H1 (cell line): Measurements from ENCODE around the gene TTC29. TPM values are rescaled to one million over a fixed set of nuclear protein-coding genes. Genes with fewer than 3 reads are reported as not detected.

Source experiments
- CTCF ChIA-PET: fragments of 300-600 bp; sonication (Branson Sonifier 250); formaldehyde crosslinking; loops from one replicate; lab custom pipeline; 2021; ENCODE audit not compliant: partially characterized antibody; lab: Charles Lee
- POLR2A ChIA-PET: fragments of 300-600 bp; sonication (Branson Sonifier 250); formaldehyde crosslinking; loops from one replicate; lab custom pipeline; 2021; ENCODE audit warnings: inconsistent platforms; ENCODE audit not compliant: partially characterized antibody; lab: Charles Lee
- DNase-seq, 2 experiments: peaks; one replicate each; pipeline versions ENCODE4 v3.0.0 to v3.0.0-alpha.2; 2010 to 2022; ENCODE audit warnings: low spot score in 2 of 2, low read depth in 1 of 2, mixed read lengths in 1 of 2
- FAIRE-seq: peaks from 2 replicates; lab custom pipeline; 2011; peaks lifted over from hg19 to GRCh38; lab: Jason Lieb, UNC
- H2AFZ ChIP-seq: 2 replicates; pipeline ENCODE4 v1.8.1; 2012; ENCODE audit warnings: low read length, inconsistent platforms
- H2AK5ac ChIP-seq: 2 replicates; pipeline ENCODE4 v1.6.1; 2013; ENCODE audit warnings: low read depth, low read length
- H2BK120ac ChIP-seq: replicated peaks from 2 replicates; pipeline ENCODE3; 2013; ENCODE audit warnings: low read depth, low read length, inconsistent platforms
- H2BK12ac ChIP-seq: 2 replicates; pipeline ENCODE4 v1.6.1; 2013; ENCODE audit warnings: low read depth, low read length
- H2BK15ac ChIP-seq: 2 replicates; pipeline ENCODE4 v1.6.1; 2013; ENCODE audit warnings: low read length
- H2BK20ac ChIP-seq: 2 replicates; pipeline ENCODE4 v1.6.1; 2013; ENCODE audit warnings: low read length
- H2BK5ac ChIP-seq: 2 replicates; pipeline ENCODE4 v1.6.1; 2013; ENCODE audit warnings: low read depth, low read length
- H3K14ac ChIP-seq: 2 replicates; pipeline ENCODE4 v1.6.1; 2013; ENCODE audit warnings: inconsistent platforms; ENCODE audit not compliant: insufficient read length
- H3K18ac ChIP-seq: 2 replicates; pipeline ENCODE4 v1.6.1; 2013; ENCODE audit warnings: low read length; ENCODE audit errors: extremely low read depth
- H3K23ac ChIP-seq: 2 replicates; pipeline ENCODE4 v1.6.1; 2013; ENCODE audit warnings: inconsistent platforms; ENCODE audit not compliant: insufficient read length
- H3K23me2 ChIP-seq: 2 replicates; pipeline ENCODE4 v1.6.1; 2013; ENCODE audit warnings: low read depth, low read length
- H3K27ac ChIP-seq: 2 replicates; pipeline ENCODE4 v1.6.1; 2011; ENCODE audit warnings: low read depth, low read length, inconsistent platforms
- H3K27me3 ChIP-seq, 4 experiments: replicated peaks in 1 of 4; 1 replicate in 1 of 4; 2 replicates in 3 of 4; pipeline versions ENCODE4 v1.6.1 to v1.8.1; 2011 to 2013; ENCODE audit warnings: low read length in 3 of 4, mild to moderate bottlenecking in 3 of 4, inconsistent platforms in 2 of 4, mixed read lengths in 2 of 4, moderate library complexity in 1 of 4; ENCODE audit not compliant: control insufficient read depth in 3 of 4, insufficient read depth in 3 of 4; ENCODE audit errors: extremely low read depth in 1 of 4
- H3K36me3 ChIP-seq, 4 experiments: 2 replicates each; pipeline versions ENCODE4 v1.6.1 to v1.8.1; 2011 to 2013; ENCODE audit warnings: mild to moderate bottlenecking in 4 of 4, low read length in 3 of 4, moderate library complexity in 2 of 4, control low read depth in 1 of 4, inconsistent platforms in 1 of 4; ENCODE audit not compliant: insufficient read depth in 4 of 4, control insufficient read depth in 2 of 4
- H3K4ac ChIP-seq: replicated peaks from 2 replicates; pipeline ENCODE3; 2013; ENCODE audit warnings: low read length, low read depth, mixed read lengths, inconsistent platforms; ENCODE audit not compliant: insufficient read length
- H3K4me1 ChIP-seq, 4 experiments: replicated peaks in 1 of 4; 1 replicate in 1 of 4; 2 replicates in 3 of 4; pipeline versions ENCODE4 v1.6.1 to v1.8.1; 2011 to 2013; ENCODE audit warnings: low read length in 3 of 4, inconsistent platforms in 2 of 4, mixed read lengths in 1 of 4; ENCODE audit not compliant: insufficient read depth in 4 of 4, control insufficient read depth in 3 of 4
- H3K4me2 ChIP-seq, 2 experiments: 2 replicates each; pipeline versions ENCODE4 v1.6.1 to v1.8.1; 2011 to 2013; ENCODE audit warnings: low read depth in 2 of 2, low read length in 2 of 2, control low read depth in 1 of 2, inconsistent platforms in 1 of 2, mild to moderate bottlenecking in 1 of 2; ENCODE audit not compliant: insufficient read depth in 1 of 2
- H3K4me3 ChIP-seq, 4 experiments: fragments of 200-600, 300-600 bp in 1 of 4; sonication (generic), shearing (Covaris generic), sonication (Bioruptor Twin) in 1 of 4; 2 replicates each; pipeline versions ENCODE4 v1.5.1 to v1.8.1; 2011 to 2016; ENCODE audit warnings: low read length in 4 of 4, low read depth in 3 of 4, control low read depth in 2 of 4, inconsistent platforms in 2 of 4, mild to moderate bottlenecking in 2 of 4, mixed read lengths in 1 of 4, moderate library complexity in 1 of 4; ENCODE audit not compliant: insufficient read depth in 2 of 4; ENCODE audit errors: extremely low read depth in 1 of 4
- H3K56ac ChIP-seq: replicated peaks from 2 replicates; pipeline ENCODE3; 2013; ENCODE audit warnings: low read depth, mild to moderate bottlenecking, mixed read lengths, low read length, inconsistent platforms; ENCODE audit not compliant: insufficient read length
- H3K79me1 ChIP-seq: 2 replicates; pipeline ENCODE4 v1.6.1; 2013; ENCODE audit warnings: low read depth, low read length, control low read depth
- H3K79me2 ChIP-seq, 2 experiments: 2 replicates each; pipeline versions ENCODE4 v1.6.1 to v1.8.1; 2012 to 2013; ENCODE audit warnings: low read length in 2 of 2, mild to moderate bottlenecking in 2 of 2, inconsistent platforms in 1 of 2; ENCODE audit not compliant: insufficient read depth in 2 of 2, control insufficient read depth in 1 of 2
- H3K9ac ChIP-seq, 4 experiments: replicated peaks in 1 of 4; 1 replicate in 1 of 4; 2 replicates in 3 of 4; pipeline versions ENCODE4 v1.6.1 to v1.8.1; 2011 to 2013; ENCODE audit warnings: low read depth in 3 of 4, low read length in 3 of 4, control low read depth in 2 of 4, mild to moderate bottlenecking in 2 of 4, moderate library complexity in 2 of 4, inconsistent platforms in 1 of 4; ENCODE audit errors: extremely low read depth in 1 of 4
- H3K9me3 ChIP-seq, 2 experiments: 2 replicates each; pipeline versions ENCODE4 v1.6.1 to v1.8.1; 2012 to 2013; ENCODE audit warnings: mild to moderate bottlenecking in 2 of 2, moderate library complexity in 2 of 2, control low read depth in 1 of 2, inconsistent platforms in 1 of 2, low read depth in 1 of 2, low read length in 1 of 2, mixed read lengths in 1 of 2; ENCODE audit not compliant: insufficient read depth in 2 of 2
- H4K20me1 ChIP-seq, 2 experiments: replicated peaks in 1 of 2; 2 replicates each; pipeline versions ENCODE3 to v1.8.1; 2011 to 2013; ENCODE audit warnings: inconsistent platforms in 2 of 2, low read length in 2 of 2, mild to moderate bottlenecking in 1 of 2; ENCODE audit not compliant: insufficient read depth in 2 of 2, control insufficient read depth in 1 of 2
- H4K5ac ChIP-seq: 2 replicates; pipeline ENCODE4 v1.6.1; 2013; ENCODE audit warnings: low read length, low read depth, mixed read lengths, inconsistent platforms; ENCODE audit not compliant: insufficient read length
- H4K8ac ChIP-seq: 2 replicates; pipeline ENCODE4 v1.8.0; 2013; ENCODE audit warnings: mild to moderate bottlenecking, moderate library complexity, low read length, inconsistent platforms; ENCODE audit not compliant: insufficient read depth; ENCODE audit errors: extremely low read depth
- H4K91ac ChIP-seq: replicated peaks from 2 replicates; pipeline ENCODE3; 2013; ENCODE audit warnings: low read length, mixed read lengths, inconsistent platforms; ENCODE audit not compliant: insufficient read length
- BACH1 ChIP-seq: IDR thresholded peaks from 2 replicates; pipeline ENCODE4 v1.6.1; 2012; ENCODE audit warnings: low read length, improper control_type of control experiment
- KDM4A ChIP-seq: IDR thresholded peaks from one replicate; pipeline ENCODE4 v1.7.1; 2012; ENCODE audit warnings: low read depth, mild to moderate bottlenecking, moderate library complexity, low read length, inconsistent platforms; ENCODE audit not compliant: severe bottlenecking
- TAF7 ChIP-seq: optimal IDR thresholded peaks from 2 replicates; pipeline ENCODE3; 2011; ENCODE audit warnings: low read depth, mild to moderate bottlenecking, inconsistent platforms, low read length, moderate library complexity, borderline replicate concordance
- TBP ChIP-seq: IDR thresholded peaks from 2 replicates; pipeline ENCODE4 v1.6.1; 2011; ENCODE audit warnings: low read depth, low read length, improper control_type of control experiment
- WGBS, 2 experiments: shearing (Covaris generic) in 1 of 2; methylation state at CpG; one replicate each; pipeline versions ENCODE4 v1.1.6 to v1.1.7; 2013 to 2015; ENCODE audit warnings: low lambda C conversion rate in 2 of 2, mixed read lengths in 2 of 2, inconsistent platforms in 1 of 2, low coverage in 1 of 2, missing lambda C conversion rate in 1 of 2; ENCODE audit not compliant: insufficient replicate concordance in 2 of 2, insufficient coverage in 1 of 2, insufficient read length in 1 of 2; ENCODE audit errors: extremely low coverage in 1 of 2, missing lambda C conversion rate in 1 of 2; 5-methylcytosine and 5-hydroxymethylcytosine counted together
- long read RNA-seq, 2 experiments: library from RNA in 1 of 2; library from capped mRNA in 1 of 2; stranded (forward); transcript quantifications; one replicate each; pipeline ENCODE4 v2.0.0, GENCODE V29; 2021; ENCODE audit warnings: inconsistent platforms in 1 of 2
- polyA minus RNA-seq, 3 experiments: library from RNA; depleted of rRNA, polyadenylated mRNA; stranded (reverse); fragments of >200 nt; gene quantifications; 1 replicate in 2 of 3; 2 replicates in 1 of 3; pipeline ENCODE4 v1.2.3, GENCODE V29; 2011
- polyA plus RNA-seq, 7 experiments: library from polyadenylated mRNA; depleted of rRNA in 3 of 7; stranded (reverse) in 5 of 7; unstranded in 2 of 7; fragments of >200 nt in 5 of 7; fragments of 200-250 nt in 2 of 7; gene quantifications; 1 replicate in 5 of 7; 2 replicates in 1 of 7; 4 replicates in 1 of 7; pipeline versions ENCODE4 v1.2.1 to v1.2.3, GENCODE V29; 2011 to 2013; ENCODE audit warnings: missing spikeins in 2 of 7, mixed read lengths in 2 of 7
- total RNA-seq: library from RNA; stranded (reverse); fragmentation: NEBNext Ultra II Directional; extraction: Animal tissue kit (Norgen Biotek cat#: 25700); gene quantifications from 2 replicates; pipeline ENCODE4 v1.2.1, GENCODE V29; 2021
- TF ChIP-seq, protein P1 (sequence below), 3 experiments: IDR thresholded peaks; 1 replicate in 2 of 3; 2 replicates in 1 of 3; pipeline versions ENCODE4 v1.5.1 to v1.6.1; 2011; ENCODE audit warnings: low read length in 3 of 3, mild to moderate bottlenecking in 3 of 3, inconsistent platforms in 2 of 3, low read depth in 1 of 3, moderate library complexity in 1 of 3; ENCODE audit not compliant: insufficient read depth in 1 of 3; ENCODE audit errors: control extremely low read depth in 1 of 3

TTC29 gene, protein sequence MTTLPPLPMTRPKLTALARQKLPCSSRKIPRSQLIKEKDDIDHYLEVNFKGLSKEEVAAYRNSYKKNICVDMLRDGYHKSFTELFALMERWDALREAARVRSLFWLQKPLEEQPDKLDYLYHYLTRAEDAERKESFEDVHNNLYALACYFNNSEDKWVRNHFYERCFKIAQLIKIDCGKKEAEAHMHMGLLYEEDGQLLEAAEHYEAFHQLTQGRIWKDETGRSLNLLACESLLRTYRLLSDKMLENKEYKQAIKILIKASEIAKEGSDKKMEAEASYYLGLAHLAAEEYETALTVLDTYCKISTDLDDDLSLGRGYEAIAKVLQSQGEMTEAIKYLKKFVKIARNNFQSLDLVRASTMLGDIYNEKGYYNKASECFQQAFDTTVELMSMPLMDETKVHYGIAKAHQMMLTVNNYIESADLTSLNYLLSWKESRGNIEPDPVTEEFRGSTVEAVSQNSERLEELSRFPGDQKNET
- total RNA-seq (0.28 and 0.65 TPM in 2 replicates), polyA plus RNA-seq (2011; rRNA removed) (not detected in 2 replicates), polyA minus RNA-seq (2011; rRNA and poly(A)+ RNA removed) (0.44 TPM in 1 of 2 replicates, not detected in the other)
- 0.06 TPM for polyA plus RNA-seq (2011; cell fraction: cytosol; rRNA removed)
- 0.10 TPM for polyA plus RNA-seq (2011; cell fraction: nucleus; rRNA removed)
- polyA plus RNA-seq (2012, experiment 1 of 2): 0.09 TPM in 1 of 4 replicates, not detected in the others
- polyA plus RNA-seq (2012, experiment 2 of 2): not detected
- polyA plus RNA-seq (2013, experiment 1 of 2): 0.30 TPM
- polyA plus RNA-seq (2013, experiment 2 of 2): 0.29 TPM
- not detected for polyA minus RNA-seq (2011; cell fraction: cytosol; rRNA and poly(A)+ RNA removed)
- 1.00 TPM for polyA minus RNA-seq (2011; cell fraction: nucleus; rRNA and poly(A)+ RNA removed)
- long read RNA-seq, experiment 1: 0 reads
- long read RNA-seq, experiment 2: 0 reads

DNA sequence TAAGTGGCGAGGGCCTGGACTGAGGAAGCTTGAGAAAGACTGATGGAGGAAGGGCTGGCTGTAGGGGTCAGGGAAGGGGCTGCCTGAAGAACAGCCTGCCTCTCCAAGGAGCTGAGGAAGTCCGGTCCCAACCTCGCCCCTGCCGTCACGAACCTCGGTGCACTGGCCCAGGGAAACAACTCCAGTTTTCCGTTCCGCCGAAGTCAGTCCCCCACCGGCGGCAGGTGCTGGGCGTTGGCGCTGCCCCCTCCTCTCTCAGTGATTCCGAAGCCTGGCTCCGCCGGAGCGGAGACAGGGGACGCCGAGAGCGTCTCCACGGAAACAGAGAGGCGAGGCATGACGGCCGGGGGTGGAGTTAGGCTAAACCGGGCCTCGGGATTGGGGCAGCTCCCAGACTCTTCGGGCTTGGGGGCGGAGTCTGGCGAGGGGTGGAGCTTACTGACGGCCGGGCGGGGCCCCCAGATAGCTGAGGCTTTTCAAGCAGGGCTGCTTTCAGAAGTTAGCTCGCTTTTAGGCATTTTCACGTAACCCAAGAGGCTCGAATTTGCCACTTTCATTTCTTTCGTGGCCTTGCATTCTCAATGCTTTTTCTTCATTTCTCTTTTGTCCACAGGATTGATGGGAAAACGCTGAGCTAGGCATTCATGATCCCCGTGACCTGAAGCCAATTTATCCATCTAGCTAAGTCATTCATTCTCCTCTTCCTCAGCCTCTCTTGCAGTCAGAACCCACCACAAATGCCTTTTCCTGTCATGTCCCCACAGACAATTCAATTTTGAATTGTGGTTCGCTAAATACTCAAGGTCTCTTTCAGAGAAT lies at the start of gene TTC29:
TTC29 (minus strand) TSS at position 309 of the 819 bp plus-strand sequence. CDS start 5,969 bp downstream, outside the sequence.
- Histone ChIP-seq H3K79me2 (no peaks in the 10 kb centered on the region), H3K9ac (no peak within 1 kb of the TSS), H3K4ac (no peak within 1 kb of the TSS), H3K36me3 (no peaks in the 10 kb centered on the region), H3K27me3 (no peaks in the 10 kb centered on the region; a peak in 1 of 7 replicates), H4K91ac (no peak within 1 kb of the TSS), H3K23ac (no peak within 1 kb of the TSS), H3K4me2 (peak within 1 kb of the TSS; percentile 80 to 88), H2BK15ac (no peak within 1 kb of the TSS), H2BK12ac (no peak within 1 kb of the TSS), H3K56ac (no peak within 1 kb of the TSS), H2BK5ac (no peak within 1 kb of the TSS), H4K5ac (no peak within 1 kb of the TSS), H2AFZ (peak within 1 kb of the TSS; percentile 97), H3K4me3 (peak within 1 kb of the TSS; percentile 55 to 63 (median 61)), H4K20me1 (no peaks in the 10 kb centered on the region), H3K14ac (no peak within 1 kb of the TSS), H3K79me1 (no peaks in the 10 kb centered on the region), H4K8ac (no peak within 1 kb of the TSS), H2BK20ac (no peak within 1 kb of the TSS), H3K18ac (no peak within 1 kb of the TSS), H3K23me2 (peaks cover 5% of the 10 kb centered on the region), H3K4me1 (peaks cover 0 to 6% (median 5%) of the 10 kb centered on the region in 4 experiments; a peak in 4 of 7 replicates), H3K27ac (no peak within 1 kb of the TSS), H2AK5ac (no peak within 1 kb of the TSS), H2BK120ac (no peak within 1 kb of the TSS), H3K9me3 (no peaks in the 10 kb centered on the region)
- FAIRE-seq (no peak), DNase-seq (peak; percentile 89 to 98)
- POLR2A ChIA-PET: no interaction called here
- CTCF ChIA-PET: interaction anchor here (0.7 kb wide), 1 partner anchor 73 kb away, joined by 3 read pairs; no protein-coding TSS in a partner anchor
- WGBS, 2 experiments: 4% methylated on average over 38 of the region's 39 CpGs; no CpG with 5 or more reads in 1 of the 2 experiments
- peak; percentile 86 for TF ChIP-seq KDM4A
- peak; percentile 31; the same call in 1 of the 2 replicates for TF ChIP-seq TBP
- TF ChIP-seq BACH1: no peak
- TF ChIP-seq TAF7: no peak
- TF ChIP-seq, protein P1, sequence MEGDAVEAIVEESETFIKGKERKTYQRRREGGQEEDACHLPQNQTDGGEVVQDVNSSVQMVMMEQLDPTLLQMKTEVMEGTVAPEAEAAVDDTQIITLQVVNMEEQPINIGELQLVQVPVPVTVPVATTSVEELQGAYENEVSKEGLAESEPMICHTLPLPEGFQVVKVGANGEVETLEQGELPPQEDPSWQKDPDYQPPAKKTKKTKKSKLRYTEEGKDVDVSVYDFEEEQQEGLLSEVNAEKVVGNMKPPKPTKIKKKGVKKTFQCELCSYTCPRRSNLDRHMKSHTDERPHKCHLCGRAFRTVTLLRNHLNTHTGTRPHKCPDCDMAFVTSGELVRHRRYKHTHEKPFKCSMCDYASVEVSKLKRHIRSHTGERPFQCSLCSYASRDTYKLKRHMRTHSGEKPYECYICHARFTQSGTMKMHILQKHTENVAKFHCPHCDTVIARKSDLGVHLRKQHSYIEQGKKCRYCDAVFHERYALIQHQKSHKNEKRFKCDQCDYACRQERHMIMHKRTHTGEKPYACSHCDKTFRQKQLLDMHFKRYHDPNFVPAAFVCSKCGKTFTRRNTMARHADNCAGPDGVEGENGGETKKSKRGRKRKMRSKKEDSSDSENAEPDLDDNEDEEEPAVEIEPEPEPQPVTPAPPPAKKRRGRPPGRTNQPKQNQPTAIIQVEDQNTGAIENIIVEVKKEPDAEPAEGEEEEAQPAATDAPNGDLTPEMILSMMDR (IDR thresholded peaks at IDR 0.05; ENCODE audit: control extremely low read depth in 1 of 3, insufficient read depth in 1 of 3, low read depth in 1 of 3, low read length in 3 of 3): no peak
